HAP-1 (cell line): Measurements from ENCODE around the gene MSL3B.
A peak's percentile ranks its signal among the peaks of the same experiment; 100 is the strongest.

Experiments
- DNase-seq, 2 experiments: peaks; one replicate each; pipeline ENCODE4 v3.0.0-alpha.2; 2016 to 2020; ENCODE audit warnings: low spot score in 2 of 2
- H3K27me3 ChIP-seq: fragments of 250-450 bp; sonication (Bioruptor Pico); 2 replicates; pipeline ENCODE4 v1.5.1; 2020; ENCODE audit warnings: low read depth, mild to moderate bottlenecking, moderate library complexity
- H3K36me3 ChIP-seq: fragments of 250-450 bp; sonication (Bioruptor Pico); replicated peaks from 2 replicates; pipeline ENCODE4 v1.5.1; 2020; ENCODE audit warnings: mild to moderate bottlenecking
- H3K4me1 ChIP-seq: fragments of 250-450 bp; sonication (Bioruptor Pico); 2 replicates; pipeline ENCODE4 v1.5.1; 2020; ENCODE audit warnings: mild to moderate bottlenecking
- H3K4me3 ChIP-seq: fragments of 250-450 bp; sonication (Bioruptor Pico); 2 replicates; pipeline ENCODE4 v1.5.1; 2020; ENCODE audit warnings: mild to moderate bottlenecking, moderate library complexity
- H3K9me3 ChIP-seq: fragments of 250-450 bp; sonication (Bioruptor Pico); 2 replicates; pipeline ENCODE4 v1.5.1; 2020; ENCODE audit warnings: mild to moderate bottlenecking, moderate library complexity
- in situ Hi-C: fragments of 300-500 bp; cut with MboI; formaldehyde crosslinking; loops from 3 replicates; pipeline ENCODE4 v1.14.3; 2020; ENCODE audit warnings: low sequenced_read_pairs, inconsistent platforms, mixed read lengths

Gene MSL3B

DNA sequence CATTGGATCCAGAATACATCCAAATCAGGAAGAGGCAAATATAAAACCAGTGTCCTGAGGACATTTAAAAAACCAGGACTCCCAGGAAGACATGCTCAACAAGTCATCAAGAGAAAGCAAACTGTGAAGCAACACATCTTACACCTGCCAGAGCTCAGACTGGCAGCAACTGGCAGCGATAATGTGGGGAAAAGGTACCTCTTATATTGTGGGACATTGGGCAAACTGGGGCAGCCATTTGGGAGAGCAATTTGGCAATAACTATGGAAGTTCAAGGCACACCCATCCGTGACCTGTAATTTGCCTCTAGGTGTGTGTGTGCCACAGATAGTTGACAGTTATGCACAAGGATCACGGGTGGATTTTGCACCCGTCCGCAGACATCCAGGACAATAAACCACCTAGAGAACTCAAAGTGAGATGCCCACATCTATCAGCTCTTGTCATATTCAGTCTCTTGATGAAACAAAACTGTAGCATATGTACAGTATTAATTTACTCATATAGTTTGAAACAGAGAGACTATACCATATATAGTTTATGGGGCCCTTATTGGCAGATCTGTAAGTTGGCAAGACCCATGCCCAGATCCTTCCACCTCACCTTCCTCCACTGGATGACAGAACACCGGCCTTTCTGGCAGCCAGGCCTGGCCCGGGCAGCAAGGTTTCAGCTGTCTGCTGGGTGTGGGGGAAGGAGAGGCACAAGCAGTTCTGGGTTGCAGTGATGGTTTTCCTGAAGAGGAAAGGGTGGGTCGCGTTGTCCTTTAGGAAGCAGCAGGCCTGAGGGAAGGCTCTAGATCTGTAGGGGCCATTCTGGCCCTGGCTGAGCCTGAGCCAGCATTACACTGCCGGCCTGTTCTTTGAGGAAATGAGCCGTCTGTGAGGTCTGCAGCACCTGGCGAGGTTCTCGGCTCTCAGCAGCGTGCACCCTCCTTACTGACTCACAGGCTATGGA is 32.7 kb downstream of the MSL3B start:
- in situ Hi-C loops = no loop called here
- no peaks in the 10 kb centered on the region; the same call in none of the 2 replicates for H3K4me1 ChIP-seq
- DNase-seq = no peak
- H3K36me3 ChIP-seq = peaks cover 72% of the 10 kb centered on the region
- no peak overlapping the region for H3K4me3 ChIP-seq
- no peaks in the 10 kb centered on the region for H3K27me3 ChIP-seq
- no peaks in the 10 kb centered on the region for H3K9me3 ChIP-seq

DNA sequence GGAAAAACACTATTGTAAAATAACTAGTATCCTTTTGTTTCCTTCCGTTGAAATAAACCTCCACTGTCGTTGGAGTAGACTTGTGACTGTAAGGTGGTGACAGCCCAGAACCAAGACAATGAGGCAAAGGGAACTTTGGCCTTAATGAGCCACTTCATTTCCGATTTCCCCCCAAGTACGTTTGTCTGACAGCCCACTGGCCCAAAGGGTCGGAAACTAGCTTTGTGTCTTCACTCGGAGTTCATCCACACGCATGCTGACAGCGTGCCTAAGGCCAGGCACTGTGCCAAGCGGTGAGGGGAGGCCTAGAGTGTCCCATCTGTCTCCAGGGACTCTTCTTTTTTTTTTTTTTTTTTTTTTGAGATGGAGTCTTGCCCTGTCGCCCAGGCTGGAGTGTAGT is 34.8 kb downstream of the MSL3B start:
- DNase-seq = no peak
- H3K36me3 ChIP-seq = peaks cover 50% of the 10 kb centered on the region
- H3K27me3 ChIP-seq = no peaks in the 10 kb centered on the region
- no peak overlapping the region for H3K4me3 ChIP-seq
- no peaks in the 10 kb centered on the region for H3K9me3 ChIP-seq
- H3K4me1 ChIP-seq = no peaks in the 10 kb centered on the region; the same call in none of the 2 replicates
- in situ Hi-C loops = no loop called here

DNA sequence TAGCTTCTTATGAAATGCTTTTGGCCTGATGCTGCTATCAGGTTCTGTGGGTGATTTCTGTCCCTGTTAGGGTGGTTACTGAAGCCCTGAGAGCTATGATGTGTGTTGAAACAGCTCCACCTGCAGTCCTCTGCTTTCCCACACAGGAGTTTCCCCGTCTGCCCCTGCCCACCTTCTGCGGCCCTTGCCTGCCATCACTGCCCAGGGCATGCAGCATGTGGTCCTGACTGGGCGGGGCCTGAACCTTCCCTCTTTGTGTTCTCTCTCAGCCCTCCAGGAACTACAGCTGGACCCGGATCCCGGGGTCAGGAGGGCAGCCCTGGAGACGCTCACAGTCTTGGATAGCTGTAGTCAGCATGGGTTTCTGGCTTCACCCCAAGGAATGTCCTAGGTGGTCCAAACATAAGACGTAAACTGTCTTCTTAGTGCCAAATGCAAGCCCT is 35.3 kb downstream of the MSL3B start:
- Histone ChIP-seq H3K4me1 (no peaks in the 10 kb centered on the region; the same call in 1 of the 2 replicates), H3K4me3 (no peak overlapping the region), H3K36me3 (peaks cover 46% of the 10 kb centered on the region), H3K27me3 (no peaks in the 10 kb centered on the region), H3K9me3 (no peaks in the 10 kb centered on the region)
- in situ Hi-C loops = no loop called here
- DNase-seq = peak; percentile 32 to 67

DNA sequence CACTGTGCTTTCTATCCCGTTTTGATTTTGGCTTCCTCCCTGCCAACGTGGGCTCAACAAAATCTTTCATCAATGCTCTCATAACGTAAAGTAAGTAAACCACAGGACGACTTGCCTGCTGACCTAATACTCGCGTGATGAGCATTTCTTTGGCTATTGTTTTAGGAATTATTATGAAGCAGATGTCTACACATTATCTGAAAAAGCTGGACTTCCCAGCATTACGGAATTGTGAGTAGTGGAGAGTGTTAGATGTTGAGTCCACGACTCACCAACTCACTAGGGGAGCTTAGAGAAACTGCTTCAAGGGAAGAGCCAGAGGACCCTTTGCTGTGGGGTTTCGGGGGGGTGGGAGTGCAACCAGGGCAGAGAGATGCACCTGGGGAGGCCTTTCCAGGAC is 35.8 kb downstream of the MSL3B start:
- Histone ChIP-seq H3K9me3 (no peaks in the 10 kb centered on the region), H3K36me3 (peaks cover 41% of the 10 kb centered on the region), H3K4me1 (no peaks in the 10 kb centered on the region; the same call in 1 of the 2 replicates), H3K4me3 (no peak overlapping the region), H3K27me3 (no peaks in the 10 kb centered on the region)
- no peak for DNase-seq
- in situ Hi-C loops = no loop called here

DNA sequence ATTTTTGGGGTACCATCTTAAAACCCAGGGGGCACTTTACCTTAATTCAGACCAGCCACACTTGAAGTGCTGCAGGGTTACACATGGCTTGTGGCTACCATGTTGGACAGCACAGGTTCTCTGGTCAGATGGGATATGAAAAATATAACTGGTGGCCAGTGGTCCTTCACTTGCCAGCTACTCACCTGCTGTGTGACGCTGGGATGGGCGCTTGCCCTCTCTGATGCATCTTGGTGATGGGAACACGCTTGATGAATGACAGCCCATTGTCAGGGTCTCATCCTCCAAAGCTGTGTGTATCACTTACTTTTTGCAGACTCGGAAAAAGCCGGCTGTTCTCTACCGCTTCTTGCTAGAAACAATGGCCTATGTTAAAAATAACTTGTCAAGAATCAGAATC is 36.3 kb downstream of the MSL3B start:
- no peak overlapping the region for H3K4me3 ChIP-seq
- no peaks in the 10 kb centered on the region for H3K9me3 ChIP-seq
- H3K27me3 ChIP-seq = no peaks in the 10 kb centered on the region
- H3K36me3 ChIP-seq = peaks cover 35% of the 10 kb centered on the region
- no peak for DNase-seq
- in situ Hi-C loops = no loop called here
- H3K4me1 ChIP-seq = no peaks in the 10 kb centered on the region; the same call in 1 of the 2 replicates

DNA sequence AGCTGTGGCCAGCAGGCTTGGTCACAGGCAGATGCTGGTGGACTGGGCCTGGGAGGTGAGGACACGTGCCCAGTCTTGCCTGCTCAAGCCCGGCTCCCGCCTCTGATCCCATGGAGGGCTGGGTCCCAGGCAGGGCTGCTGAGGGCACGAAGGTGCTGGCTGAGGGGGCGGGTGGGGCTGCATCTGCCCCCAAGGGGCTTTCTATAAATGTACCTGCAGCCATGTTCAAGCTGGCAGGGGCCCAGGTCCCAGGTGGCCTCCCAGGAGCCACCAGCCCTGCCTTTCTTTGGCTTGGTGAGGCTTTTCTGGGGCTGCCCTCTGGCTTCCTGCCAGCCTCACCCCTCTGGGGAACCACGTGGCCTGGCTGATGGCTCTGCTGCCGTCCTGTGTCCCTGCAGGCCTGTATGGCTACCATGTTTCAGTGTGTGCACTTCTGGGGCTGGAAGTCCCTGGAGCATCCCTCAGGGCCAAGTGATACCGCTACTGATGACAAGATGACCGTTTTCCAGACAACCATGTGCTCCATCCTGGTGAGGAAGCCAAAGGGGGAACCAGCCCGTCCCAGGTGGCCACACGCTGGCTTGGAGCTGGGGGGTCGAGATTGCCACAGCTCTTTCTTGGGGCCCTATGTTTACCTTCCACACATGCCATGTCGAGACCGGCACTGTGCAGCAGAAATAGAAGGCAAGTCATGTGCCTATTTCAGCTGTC is 37.0 kb downstream of the MSL3B start:
- peaks cover 28% of the 10 kb centered on the region for H3K36me3 ChIP-seq
- peak in 1 of 2 experiments; percentile 12 for DNase-seq
- no peaks in the 10 kb centered on the region for H3K9me3 ChIP-seq
- no peaks in the 10 kb centered on the region; the same call in 1 of the 2 replicates for H3K4me1 ChIP-seq
- no peaks in the 10 kb centered on the region for H3K27me3 ChIP-seq
- H3K4me3 ChIP-seq = no peak overlapping the region
- in situ Hi-C loops = no loop called here

DNA sequence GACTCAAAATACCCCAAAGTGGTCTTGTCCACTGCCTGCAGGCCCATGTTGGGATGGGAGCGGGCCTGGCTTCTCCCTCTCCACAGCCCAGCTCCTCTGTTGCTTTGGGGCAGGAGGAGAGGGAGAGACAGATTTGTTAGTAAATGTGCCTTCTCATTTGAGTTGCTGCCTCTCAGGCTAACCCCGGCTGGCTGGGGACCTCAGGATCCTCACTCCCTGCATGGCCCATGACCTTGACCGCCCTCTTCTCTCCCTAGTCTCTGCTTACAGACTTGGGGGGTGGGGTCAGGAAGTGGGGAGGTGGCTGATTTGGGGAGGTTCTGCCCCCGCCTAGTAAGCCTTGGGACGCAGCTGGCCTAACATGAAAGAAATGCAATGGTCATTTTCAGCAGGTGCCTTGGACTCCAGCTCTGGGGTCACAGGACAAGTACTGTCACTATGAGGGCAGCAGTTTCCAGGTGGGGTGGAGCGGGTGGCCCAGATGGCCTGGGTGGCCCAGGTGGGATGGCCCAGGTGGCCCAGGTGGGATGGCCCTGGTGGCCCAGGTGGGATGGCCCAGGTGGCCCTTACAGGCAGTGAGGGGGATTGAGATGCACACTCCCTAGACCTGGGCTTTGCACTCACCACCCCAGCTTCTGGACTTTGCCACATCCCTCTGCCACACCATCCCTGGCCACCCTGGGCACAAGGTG is 37.9 kb downstream of the MSL3B start:
- Histone ChIP-seq H3K4me3 (no peak overlapping the region), H3K27me3 (no peaks in the 10 kb centered on the region), H3K36me3 (peaks cover 19% of the 10 kb centered on the region), H3K4me1 (no peaks in the 10 kb centered on the region; the same call in 1 of the 2 replicates), H3K9me3 (no peaks in the 10 kb centered on the region)
- DNase-seq = peak in 1 of 2 experiments; percentile 5
- in situ Hi-C loops = no loop called here

DNA sequence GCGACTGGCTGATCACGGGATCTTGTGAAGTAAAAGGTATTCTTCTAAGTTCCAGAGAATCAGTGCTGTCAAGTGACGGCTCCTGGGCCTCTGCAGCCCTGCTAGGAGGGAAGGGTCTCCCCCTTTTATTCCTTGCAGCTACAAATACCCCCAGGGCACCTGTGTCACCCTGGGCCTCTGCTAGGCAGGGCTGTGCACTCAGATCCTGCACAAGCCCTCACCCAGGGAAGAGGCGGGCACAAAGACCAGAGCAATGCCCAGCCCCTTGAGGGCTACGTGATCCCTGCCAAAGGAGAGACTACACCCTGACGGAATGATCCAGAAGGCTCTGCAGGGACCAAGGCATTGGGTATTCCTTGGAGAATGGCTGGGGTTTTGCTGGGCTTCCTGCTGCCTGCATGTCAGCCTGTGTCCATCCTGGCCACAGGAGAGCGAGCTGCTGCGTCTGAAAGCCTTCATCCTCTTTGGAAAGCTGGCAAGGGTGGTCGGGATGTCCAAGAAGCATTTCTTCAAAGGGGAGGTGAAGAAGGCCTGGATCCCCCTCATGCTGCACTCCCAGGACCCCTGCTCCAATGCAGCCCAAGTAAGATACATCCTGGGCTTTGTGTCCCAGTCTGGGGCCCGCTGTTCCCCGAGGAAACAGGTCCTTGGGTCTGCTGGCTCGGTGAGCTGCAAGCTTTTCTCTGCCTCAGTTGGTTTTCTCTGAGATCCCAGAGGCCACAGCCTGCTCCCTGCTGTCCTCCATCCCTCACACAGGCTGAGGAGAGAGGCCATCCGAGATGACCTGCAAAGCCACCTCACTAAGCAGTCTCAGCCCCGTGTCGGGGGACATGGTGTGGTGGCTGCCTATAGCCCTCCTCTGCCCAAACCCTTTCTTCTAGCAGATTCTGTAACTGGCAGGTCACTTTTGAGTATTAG is 38.7 kb downstream of the MSL3B start:
- in situ Hi-C loops = no loop called here
- Histone ChIP-seq H3K36me3 (peaks cover 11% of the 10 kb centered on the region), H3K9me3 (no peaks in the 10 kb centered on the region), H3K4me3 (no peak overlapping the region), H3K27me3 (no peaks in the 10 kb centered on the region), H3K4me1 (peaks cover 2% of the 10 kb centered on the region)
- DNase-seq = peak in 1 of 2 experiments; percentile 5

DNA sequence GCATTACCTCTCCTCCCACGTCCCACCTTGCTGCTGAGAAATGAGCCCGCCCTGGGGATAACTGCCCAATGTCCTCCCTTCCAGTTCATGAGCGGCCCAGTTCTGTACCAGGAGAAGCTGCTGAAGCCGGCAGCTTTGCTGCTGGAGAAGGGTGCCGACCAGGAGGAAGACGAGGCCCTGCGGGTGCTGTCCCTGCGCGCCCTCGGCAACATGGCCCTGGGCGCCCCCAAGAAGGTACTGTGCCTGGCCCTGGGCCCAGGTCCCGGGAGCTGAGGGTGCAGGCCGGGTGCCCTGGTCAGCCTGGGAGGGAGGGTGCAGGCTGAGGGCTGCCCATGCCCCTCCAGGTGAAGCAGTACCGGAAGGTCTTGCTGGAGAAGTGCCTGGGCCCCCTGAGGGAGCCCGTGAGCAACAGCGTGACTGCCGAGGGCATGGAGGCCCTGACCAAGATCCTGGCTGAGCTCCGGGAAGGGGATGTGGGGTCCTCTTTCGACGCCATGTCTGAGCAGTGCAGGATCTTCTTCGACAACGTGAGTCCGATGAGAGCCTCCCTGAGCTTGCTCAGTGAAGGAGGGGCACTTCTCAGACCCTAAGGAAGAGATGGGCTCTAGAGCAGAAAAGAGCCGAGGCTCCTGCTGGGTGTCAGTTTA is 39.5 kb downstream of the MSL3B start:
- H3K4me3 ChIP-seq = no peak overlapping the region
- DNase-seq = peak in 1 of 2 experiments; percentile 4
- peaks cover 2% of the 10 kb centered on the region for H3K4me1 ChIP-seq
- in situ Hi-C loops = no loop called here
- H3K9me3 ChIP-seq = no peaks in the 10 kb centered on the region
- H3K36me3 ChIP-seq = peaks cover 4% of the 10 kb centered on the region; the same call in 1 of the 2 replicates
- no peaks in the 10 kb centered on the region for H3K27me3 ChIP-seq

DNA sequence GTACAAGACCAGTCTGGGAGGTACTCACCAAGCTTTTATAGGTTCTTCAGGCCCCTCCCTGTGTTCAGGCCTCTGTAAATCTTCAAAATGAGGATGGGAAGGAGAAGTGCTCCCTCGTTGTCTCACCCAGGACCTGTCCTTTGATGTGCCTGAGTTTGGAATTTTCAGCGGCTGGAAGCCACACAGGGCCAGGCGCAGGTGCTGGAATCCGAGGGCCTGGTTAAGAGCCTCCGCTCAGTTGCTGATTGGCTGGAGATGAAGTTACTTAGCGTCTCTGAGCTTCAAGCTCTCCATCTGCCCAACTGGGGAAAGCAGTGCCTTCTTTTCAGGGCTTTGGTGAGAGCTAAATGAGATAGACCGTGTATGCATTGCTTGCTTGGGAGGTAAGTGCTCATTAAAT is 43.8 kb downstream of the MSL3B start:
- Histone ChIP-seq H3K36me3 (no peaks in the 10 kb centered on the region), H3K4me3 (no peak overlapping the region), H3K27me3 (no peaks in the 10 kb centered on the region), H3K9me3 (no peaks in the 10 kb centered on the region), H3K4me1 (peaks cover 2% of the 10 kb centered on the region; the same call in 1 of the 2 replicates)
- DNase-seq = peak in 1 of 2 experiments; percentile 4
- in situ Hi-C loops = no loop called here

DNA sequence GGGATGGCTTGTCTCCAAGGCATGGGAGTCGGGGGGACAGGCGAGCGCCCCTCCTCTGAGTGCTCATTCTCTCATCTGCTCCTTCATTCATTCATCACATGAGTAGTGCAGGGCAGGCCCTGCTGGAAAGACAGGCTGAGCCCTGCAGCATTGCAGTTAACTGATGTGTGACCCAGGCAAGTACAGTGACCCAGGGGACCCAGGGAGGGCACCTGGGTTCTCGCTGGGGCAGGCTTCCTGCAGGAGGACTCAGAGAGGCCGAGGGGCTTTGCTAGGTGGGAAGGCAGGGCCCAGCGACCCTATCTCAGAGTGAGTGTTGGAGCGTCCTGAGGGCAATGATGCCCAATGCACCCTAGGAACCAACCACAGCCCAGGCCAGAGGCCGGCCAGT is 44.5 kb downstream of the MSL3B start:
- Histone ChIP-seq H3K27me3 (no peaks in the 10 kb centered on the region), H3K9me3 (no peaks in the 10 kb centered on the region), H3K4me1 (peaks cover 2% of the 10 kb centered on the region; the same call in 1 of the 2 replicates), H3K4me3 (no peak overlapping the region), H3K36me3 (no peaks in the 10 kb centered on the region)
- no peak for DNase-seq
- in situ Hi-C loops = no loop called here
